Measurements from ENCODE around the gene ERF.

The ERF gene

DNA sequence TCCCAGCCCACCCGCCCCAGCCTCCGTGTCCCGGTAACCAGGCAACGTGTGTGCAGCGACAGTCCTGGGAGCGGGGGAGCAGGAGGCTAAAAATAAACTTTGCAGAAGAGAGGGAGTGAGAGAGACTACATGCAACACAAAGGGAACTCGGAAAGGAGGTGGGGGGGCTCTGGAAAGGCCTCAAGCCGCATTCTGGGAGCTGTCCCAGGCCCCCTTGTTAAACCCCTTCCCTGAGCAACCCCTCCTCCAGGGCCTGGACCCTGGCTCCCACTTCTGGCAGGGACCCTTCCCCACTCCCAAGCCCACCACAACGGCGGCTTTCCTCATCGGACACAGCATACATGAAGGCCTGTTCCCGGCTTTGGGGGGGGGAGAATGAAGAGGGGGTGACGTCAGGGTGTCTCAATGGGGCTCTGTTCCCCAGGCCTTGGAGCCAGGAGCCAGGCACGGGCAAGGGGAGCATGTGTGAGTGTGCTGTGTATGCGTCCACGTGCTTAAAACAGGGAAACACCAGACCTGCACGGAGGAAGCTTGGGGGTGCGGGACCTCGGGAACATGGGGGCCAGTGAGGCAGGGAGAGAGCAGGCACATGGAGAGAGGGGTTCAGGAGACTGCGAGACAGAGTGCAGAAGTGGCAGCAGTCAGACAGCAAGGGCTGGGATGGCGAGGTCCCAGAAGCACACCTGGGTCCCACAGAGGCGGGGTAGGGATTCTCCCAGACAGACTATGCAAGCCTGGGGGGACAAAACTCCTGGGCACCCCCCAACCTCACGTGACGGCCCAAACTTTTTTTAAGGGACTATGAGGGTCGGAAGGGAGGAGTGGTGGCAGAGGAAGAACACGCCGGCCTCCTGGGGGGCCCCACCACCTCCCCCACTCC lies 2.3 kb downstream of the ERF start:
- DNase-seq, result no peak

DNA sequence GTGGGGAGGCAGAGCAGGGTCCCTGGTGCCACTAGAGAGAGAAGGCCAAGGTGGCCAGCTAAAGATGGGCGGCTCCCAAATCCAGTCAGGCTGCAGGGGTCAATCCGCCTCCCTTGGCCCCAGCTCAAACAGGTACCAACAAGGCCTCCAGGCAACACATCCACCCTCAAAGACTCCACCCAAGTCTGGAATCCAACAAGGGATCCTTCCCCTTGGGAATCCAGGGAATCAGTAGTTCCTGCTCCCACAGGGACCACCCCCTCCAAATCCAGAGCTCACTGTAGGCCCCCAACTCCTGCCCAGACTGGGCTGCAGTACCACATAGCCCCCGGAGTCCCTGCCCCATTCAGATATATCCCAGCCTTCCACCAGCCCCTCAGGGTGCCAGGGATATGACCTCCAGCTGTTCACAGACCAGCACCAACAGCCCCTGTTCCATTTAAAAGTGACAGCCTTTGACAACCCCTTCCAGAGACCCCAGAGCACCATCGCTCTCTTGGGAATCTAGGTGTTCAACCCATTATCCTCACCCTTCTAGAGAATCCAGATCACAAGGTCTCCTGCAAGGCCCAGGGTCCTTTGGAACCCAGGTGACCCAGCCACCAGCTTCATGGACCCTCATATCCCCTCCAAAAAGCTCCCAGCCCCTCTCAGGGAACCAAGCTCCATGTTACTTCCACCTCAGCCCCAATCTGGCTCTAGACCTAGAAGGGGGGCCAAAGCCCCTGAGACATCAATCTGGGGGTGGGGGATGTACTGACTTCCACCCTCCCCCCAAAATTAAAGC lies 3.2 kb downstream of the ERF start:
- DNase-seq, result no peak

DNA sequence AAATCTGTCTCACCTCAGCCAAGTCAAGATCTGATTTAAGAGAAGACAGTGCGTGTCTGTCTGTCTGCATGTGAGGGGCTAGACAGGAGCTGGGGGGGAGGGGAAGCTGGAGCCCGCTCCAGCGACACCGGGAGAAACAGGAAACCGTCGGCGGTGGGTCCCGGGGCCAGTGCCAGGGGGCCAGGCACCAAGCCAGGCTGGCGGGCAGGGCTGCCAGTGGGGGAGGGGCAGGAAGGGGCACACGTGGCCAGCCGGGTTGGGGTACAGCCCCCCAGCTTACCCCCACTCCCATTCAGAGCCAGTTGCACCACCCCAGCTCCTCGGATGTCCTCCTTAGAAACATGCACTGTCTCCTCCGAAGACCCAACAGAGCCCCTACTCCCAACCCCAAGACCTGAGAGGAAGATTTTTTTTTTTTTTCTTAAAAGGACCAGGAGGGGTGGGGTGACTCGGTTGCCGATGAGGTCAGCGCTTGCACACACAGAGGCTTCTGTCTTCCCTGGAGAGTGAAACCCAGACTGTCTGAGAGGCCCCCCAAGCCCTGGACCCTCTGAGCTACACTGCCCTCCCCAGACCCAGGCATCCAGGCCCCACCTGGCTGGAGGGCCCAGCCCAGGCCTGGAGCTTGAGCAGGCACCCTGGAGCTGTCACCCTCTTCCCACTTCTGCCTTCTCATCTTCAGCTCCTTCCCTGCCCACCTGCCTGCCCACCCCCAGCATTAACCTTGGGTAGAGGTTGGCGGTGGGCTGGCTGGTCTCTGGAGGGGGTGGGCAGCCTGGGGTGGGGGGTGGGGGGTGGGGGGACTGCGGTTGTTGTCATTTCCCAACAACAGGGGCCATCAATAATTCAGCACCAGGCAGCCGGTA lies 4.0 kb downstream of the ERF start:
- no peak for DNase-seq

DNA sequence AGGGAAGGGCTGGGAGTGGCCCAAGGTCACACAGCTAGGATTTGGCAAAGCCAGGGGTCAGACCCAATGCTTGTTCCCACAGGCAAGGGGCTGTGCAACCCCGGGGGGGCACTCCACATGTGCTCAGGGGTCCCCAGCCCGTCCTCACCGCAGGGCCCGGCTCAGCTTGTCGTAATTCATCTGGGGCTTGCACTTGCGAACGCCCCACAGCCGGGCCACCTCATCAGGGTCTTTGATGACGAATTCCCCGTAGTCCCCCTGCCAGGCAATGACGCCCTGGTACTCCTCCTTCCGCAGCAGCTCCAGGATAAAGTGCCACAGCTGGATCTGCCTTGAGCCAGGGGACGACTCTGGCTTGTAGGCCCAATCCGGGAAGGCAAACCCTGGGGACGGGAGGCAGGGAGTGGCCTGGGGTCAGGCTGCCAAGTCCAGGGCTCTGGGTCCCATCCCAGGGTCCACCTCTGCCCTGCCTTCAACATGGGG lies 4.7 kb downstream of the ERF start:
- DNase-seq, result no peak

DNA sequence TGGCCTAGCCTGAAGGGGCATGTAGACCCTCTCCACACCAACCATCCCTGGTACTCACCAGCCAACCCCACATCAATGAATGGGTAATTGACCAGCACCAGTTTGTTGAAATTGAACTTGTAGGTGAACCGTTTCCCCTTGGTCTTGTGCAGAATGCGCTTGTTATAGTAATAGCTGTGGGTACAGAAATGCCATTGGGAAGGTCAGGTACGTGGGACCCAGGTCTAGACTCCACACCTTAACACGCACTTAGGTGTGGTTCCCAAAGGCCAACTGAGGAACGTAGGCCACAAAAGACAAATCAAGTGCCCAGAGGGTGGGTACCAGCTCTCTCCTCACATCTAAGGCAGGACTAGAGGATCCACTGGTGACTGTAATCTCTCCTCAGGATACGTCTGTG lies 5.2 kb downstream of the ERF start:
- no peak for DNase-seq

DNA sequence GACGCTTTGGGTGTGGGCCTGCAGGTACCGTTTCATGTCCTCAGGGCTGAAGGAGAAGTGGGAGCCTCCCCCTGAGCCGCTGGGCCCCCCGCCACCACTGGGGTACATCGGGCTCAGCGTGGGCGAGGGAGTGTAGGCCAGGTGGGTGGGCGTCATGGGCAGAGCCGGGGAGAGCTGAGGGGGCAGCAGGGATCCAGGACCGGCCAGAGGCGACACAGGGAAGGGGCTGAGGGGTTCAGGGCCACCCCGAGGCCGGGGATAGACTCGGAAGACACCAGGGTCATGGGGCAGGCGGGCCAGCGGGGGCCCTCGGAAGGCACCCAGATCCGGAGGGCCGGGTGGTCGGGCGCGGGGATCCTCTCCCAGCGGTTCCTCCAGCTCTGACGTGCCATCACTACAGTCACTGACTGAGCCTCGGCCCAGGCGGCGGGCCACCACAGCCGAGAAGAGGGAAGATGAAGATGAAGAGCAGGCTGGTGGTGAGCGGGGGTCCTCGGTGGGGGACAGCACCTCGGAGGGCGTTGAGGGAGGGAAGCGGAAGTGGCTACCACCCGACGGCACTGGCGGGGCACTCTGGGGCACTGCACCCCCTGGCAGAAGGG lies 5.7 kb downstream of the ERF start:
- no peak for DNase-seq

DNA sequence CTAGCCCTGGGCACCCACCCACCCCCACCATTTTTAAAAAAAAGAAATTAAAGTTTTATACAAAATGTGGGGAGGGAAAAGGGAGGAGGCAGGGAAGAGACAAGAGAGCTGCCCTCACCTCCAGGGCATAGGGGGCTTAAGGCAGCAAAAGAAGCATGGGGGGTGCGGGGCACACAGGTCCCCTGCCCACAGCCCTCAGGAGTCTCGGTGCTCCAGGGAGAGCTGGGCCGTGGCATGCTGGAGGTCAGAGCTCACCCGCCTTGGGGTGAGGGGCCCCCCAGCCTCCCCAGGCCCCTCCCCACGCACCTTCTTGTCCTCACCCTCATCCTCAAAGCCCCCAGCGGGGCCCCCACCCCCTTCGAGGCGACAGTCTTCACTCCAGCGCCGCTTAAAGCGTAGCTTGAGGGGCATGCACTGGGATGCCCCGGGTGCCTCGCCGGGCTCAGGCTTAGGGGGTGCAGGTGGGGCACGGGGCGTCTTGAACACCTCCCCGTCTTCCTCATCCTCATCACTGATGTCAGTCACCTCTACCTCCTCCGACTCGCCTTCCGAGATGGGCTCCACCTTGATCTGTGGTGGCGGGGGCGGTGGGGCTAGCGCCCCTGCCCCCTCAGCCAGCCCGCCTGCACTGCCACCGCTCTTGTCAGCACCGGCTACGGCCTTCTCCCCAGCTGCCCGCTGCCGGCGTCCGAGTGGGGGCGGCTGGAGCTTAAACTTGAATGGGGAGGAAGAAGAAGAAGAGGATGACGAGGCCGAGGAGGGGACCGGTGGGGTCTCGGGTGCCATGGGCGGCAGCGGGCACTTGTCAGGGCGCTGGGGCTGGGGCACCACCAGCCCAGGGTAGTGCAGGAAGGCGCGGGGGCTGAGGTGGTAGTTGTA lies 6.4 kb downstream of the ERF start:
- DNase-seq, result no peak

DNA sequence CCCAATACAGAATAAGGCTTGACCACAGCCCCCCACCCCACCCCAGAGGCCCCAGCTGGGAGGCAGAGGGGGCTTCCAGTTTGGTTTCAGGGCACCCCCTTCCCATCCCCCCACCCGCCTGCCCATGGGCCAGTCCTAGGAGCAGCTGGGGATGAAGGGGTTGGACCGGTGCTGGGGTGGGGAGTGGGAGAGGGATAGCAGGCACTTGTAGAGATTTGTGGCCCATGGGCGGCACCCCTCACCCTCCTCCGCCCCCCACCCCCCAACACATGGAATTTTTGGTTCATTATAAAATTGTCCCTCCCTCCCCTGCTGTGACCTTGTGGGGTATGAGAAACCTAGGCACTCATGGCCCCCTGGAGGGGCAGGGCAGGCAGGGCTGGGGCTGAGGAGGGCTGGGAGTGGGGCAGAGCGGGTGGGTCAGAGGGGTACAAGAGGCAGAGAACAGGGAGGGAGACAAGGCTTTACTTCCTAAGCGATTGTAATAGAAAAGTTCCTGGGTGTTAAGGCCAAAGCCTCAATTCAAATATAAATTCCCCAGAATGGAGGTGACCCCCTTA lies 7.2 kb downstream of the ERF start:
- no peak for DNase-seq

DNA sequence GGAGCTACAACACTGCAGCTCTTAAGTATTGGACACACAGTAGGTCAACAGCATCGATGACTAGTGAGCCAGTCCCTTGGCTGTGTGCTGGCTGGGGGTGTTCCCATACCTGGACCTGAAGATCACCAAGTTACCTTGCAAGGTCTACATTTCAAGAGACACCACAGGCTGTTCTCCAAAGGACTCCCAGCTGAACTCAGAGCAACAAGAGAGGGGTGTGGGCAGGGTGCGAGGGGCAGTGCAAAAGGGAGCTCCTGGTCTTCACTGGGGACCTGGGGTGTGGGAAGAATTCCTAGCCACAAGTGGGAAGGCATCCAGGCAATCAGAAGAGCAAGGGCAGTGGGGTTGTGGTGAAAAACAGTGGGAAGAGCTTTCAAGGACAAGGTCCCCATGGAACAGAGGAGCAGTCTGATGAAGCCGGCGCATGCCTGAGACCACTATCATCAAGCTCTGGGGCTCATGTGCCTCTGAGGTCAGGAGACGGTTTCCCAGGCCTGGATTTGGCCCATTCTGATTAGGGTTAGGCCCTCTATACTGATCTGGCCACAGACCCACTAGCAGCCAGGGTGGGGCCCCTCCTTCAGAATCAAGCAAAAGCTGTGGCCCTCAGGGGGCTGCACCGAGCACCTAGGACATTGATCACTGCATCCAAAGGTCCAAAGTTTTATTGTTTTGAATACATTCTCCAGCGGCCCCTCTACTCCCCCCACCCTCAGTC lies 7.8 kb downstream of the ERF start:
- DNase-seq, result no peak

DNA sequence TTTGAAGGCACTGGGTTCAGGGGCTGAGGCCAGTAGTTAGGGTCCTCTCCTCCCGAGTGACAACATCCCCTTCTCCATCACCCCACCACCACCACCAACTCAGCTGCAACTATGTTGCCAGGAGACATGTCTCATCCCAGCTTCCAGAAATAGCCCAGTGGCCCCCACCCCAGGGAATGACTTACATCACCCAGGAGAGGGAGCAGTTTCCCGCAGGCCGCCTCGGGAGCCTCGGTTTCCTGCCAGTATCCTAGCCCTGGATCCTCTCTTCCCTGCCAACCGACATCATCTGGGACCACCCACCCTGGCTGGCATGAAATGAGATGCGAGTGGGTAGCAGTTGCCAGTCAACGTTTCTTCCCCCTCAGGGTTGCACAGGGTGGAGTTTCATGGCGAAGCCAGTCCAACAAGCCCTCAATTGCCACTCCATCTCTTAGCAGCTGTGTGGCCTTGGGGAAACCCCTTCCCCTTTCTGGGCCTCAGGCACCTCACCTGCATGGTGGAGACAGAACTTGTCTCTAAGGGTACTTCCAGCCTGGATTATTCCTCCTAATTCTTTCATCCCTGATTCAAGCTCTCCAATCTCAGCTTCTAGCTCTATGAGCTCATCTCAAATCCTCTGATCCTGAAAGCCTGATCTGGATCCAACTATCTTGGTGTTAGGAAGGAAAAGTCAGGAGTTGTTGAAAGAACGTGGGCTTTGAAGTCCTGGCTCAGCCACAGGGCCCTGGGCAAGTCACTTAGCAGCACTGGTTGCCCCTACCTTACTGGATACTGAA lies 8.6 kb downstream of the ERF start:
- DNase-seq, result no peak

DNA sequence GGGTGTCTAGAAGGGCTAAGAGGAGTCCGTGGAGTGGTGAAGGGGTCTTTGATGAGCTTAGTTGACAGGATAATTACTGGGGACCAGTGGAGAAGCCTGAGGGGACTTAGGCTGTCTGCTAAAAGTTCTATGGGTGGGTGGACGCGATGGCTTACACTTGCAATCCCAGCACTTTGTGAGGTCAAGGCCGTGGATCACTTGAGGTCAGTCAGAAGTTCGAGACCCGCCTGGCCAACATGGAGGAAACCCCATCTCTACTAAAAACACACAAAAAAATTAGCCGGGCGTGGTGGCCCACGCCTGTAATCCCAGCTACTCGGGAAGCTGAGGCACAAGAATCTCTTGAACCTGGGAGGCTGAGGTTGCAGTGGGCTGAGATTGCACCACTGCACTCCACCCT lies 9.7 kb downstream of the ERF start:
- DNase-seq, result no peak

DNA sequence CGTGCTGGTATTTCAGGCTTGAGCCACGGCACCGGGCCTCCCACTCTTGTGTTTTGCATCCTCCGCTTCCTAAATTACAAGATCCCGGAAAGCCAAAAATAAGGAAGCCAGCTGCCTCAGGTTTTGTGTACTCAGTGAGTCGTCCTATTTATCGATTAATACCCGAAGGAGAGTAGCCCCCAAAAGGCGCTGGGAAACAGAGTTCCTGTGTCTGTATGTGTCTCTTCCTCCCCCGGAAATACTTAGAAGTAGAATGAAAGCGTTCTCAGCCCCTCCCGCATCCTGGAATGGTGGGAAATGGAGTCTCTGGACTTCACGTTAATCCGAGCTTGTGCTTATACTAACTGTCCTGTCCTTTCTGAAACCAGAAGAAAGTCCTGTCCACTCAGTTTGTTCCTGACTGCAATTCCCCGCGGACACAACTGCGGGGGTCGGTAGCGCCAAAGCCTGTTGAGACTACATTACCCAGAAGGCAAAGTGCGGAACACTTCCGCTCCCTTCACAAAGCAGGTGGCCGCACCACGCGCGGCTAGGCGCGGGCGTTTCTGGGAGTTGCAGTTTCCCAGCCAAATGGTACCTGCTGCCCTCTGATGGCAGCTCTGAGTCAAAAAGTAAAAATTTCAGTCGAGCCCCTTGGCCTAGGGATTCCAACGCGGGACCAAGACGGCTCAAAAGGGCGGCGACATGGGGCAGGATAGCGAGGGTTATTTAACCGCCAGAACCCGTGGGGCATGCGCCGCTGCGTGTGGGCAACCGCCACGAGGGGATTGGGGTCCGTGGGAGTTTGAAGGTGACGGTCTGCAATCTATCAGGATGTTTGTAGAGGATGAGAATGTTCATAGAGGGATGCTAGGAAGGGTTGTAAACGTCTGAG lies 10.3 kb downstream of the ERF start:
- peak; percentile 91 for DNase-seq

DNA sequence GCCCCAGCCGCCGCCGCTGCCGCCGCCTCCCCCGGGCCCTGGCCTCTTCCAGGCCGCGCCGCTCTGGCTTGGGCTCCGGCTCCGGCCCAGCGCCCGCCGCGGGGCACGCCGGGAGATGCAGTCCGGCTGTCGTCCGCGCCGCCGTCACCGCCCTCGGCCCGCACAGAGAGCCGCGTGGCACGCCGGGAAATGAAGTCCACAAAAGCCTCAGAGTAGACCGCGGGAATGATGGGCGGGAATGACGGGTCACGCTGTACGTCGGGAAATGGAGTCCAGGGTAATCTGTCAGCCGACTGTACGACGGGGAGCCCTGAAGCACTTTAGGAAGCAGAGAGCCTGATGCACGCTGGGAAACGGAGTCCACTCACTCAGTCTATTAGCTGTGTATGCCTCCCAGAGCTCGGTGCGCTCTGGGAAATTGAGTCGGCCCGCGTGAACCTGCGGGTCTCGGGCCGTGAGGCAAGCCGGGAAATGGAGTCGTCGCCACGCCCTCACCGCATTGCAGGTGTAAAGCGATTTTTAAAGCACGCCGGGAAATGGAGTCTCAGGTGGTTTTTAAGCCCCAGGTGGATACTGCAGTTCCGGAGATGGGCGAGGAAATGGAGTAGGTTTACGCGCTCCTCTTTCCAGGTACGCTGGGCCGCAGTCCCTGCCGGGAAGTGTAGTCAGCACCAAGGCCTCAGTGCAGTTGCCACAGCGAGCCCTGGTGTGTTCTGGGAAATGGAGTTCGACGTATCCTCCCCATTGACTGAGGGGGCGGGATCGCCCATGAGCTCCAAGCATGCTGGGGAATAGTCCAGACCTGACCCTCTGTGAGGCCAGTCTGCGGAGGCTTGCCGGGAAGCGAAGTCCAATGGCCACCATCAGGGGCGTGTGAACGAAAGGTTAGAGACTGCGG lies 12.2 kb downstream of the ERF start, which contains the start of gene GSK3A:
Gene GSK3A, minus strand, starts transcription at position 91 of the 898 bp plus-strand sequence. CDS start 137 bp downstream, outside the sequence.
- peak; percentile 99 for DNase-seq

DNA sequence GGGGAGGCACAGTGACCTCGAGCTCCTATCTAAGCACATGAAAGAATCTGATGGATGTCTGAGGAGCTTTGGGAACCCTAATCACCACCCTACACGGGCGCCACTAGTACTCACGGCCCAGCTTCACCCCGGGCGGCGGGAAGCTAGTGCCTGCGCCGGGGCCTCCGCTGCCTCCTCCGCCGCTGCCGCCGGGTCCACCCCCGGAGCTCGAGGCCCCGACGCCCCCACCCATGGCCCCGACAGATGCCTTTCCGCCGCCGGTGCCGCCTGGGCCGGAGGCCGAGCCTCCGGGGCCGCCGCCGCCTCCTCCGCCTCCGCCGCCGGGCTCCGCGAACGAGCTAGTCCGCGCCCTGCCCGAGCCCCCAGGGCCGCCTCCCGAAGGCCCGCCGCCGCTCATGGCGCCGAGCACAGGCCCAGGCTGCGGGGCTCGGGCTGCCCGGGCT lies 12.8 kb downstream of the ERF start:
- DNase-seq, result no peak

DNA sequence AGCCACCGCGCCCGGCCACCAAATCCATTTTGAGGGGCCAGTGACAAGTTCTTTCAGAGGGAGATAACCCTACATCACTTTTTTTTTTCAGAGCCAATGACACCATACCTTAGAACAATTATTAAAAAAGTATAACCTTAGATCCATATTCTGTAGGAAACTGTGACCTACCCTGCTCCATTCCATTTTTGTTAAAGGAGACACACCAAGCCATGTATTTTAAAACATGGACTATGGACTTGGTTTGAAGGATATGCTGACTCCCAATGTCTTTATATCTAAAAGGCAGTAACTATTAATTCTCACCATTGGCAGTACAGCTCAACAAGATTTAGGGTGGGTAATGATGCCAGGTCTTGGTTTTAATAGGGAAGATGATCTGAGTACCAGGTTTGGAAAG lies 13.6 kb downstream of the ERF start:
- DNase-seq, result no peak

DNA sequence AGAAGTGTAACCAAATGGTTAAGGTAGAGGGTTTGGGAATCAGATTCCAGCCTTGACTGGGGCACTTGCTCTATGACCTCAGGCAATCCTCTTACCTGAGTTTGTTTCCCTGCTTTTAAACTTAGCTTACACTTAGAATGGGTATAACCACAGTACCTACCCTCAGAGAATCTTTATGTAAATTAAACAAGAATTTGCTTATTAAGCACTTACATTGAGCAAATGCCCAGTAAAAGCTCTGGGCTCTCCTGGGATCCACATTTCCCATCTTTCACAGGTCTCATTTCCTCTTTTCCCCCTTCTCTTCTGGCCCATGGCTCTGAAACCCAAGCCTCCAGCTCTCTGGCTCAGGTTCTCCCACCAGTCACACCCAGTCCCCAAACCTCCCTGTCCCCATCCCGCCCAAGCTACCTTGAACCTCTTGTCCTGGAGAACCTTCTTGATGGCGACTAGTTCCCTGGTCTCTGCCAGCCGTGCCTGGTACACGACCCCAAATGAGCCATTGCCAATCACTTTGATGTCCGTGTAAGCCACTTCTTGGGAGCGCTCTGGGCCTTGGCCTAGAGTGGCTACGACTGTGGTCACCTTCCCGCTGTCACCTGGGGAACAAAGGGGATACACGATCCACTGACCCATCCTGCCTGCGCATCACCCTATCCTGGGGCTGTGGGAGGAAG lies 15.2 kb downstream of the ERF start:
- DNase-seq, result no peak

DNA sequence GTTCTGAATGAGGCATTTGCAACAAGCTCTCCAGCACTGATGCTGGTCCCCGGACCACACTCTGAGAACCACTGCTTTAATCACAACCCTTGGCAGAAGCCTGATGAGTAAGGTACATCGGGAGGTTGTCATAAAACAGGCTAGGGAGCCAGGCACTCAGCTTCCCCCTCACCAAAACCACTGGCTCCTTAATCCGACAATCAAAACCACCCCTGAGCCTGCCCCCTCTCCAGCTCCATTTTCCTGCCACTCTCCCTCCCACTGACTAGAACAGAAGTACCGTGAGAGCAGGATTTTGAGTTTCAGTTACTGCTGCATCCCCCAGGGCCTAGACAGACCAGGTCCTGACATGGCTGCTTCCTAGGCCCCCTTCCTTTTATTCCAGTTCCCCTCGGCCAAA lies 19.7 kb downstream of the ERF start:
- DNase-seq, result no peak

All from NCI-H774 (cell line).